Pericardium fibroblast (primary cell): ENCODE data around the gene PVALEF. TPM values are rescaled to one million over a fixed set of nuclear protein-coding genes. Genes with fewer than 3 reads are reported as not detected.

ENCODE experiments used
- total RNA-seq: library from RNA; depleted of rRNA; stranded (reverse); fragments of >200 nt; gene quantifications from 2 replicates; pipeline ENCODE4 v1.2.3, GENCODE V29; 2015

Gene PVALEF
- total RNA-seq, result not detected in 2 replicates

GRCh38 chr17:81165246-81166032, at the start of gene PVALEF:
TSS of gene PVALEF (plus strand) at chr17:81165507. CDS start at chr17:81181227, 15,720 bp downstream.

DNA sequence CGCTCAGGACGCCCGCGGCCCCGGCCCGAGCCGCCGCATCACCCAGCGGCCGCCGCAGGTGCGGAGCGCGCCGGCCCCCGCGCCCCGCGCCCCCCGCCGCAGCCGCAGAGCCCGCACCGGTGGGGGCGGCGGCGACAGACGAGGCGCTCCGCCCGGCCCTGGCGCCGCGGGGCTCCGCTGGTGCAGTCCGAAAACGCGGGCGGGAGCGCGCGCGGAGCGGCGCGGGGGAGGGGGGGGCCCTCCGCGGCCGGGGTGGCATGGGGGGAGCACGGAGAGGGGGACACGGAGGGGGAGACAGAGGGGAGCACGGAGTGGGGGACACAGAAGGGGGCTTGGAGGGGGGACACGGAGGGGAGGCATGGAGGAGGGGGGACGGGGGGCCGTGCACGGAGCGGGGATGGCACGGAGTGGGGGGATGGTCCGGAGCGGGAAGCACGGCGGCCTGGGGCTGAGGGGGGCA, 756 bp downstream of the PVALEF start, which contains the start of gene AATK:
TSS of gene AATK (minus strand) at position 189 of the 460 bp plus-strand sequence. CDS start 229 bp downstream, outside the sequence.

DNA sequence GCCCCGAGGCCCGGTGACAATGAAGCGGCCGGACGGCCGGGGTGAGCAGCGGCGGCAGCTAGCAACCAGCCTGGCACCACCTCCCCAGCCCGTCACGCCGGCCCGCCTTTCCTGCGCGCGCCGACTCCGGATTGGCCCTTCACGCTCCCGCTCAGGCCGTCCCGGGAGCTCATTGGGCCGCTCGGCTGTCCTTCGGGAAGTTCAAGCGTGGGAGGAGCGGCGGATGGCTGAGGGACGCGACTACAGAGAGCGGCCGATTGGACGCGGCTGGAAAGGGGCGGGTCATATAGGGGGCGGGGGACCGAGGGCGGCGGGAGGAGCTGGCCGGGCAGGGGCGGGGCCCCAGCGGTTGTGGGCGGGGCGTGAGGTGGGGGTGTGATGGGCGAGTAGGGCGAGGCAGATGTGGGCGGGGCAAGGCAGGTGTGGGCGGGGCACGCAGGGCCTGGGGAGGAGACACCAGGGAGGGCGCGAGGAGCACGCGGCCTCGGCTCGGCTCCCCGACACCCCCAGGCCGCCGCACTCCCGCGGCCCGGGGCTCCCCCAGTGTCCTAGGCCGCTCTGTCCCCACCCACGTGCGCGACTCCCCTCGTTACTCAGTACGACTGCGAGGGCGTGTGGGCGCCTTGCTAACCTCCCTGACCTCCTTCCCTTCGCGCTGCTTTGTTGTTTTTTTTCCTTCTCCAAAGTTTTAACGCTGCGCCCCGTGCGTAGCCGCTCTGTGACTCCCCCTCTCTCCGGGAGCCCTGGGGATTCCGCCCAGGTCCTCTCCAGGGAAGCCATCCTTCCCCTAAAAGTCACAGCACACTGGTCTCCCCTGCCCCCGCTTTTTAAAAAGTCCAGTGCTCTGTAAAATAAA, 57.8 kb downstream of the PVALEF start, which contains the start of gene CEP131:
TSS of gene CEP131 (minus strand) at position 60 of the 856 bp plus-strand sequence. CDS start 2,909 bp downstream, outside the sequence.

Other genes starting within 250 kb of the PVALEF start
- gene CHMP6, start 173.7 kb upstream of the PVALEF start, total RNA-seq, result 24.2 and 24.6 TPM in 2 replicates
- 18.9 and 28.4 TPM in 2 replicates for gene BAIAP2, start 130.4 kb upstream of the PVALEF start, total RNA-seq
- 0.35 TPM in 1 of 2 replicates, not detected in the other for gene AATK, start 714 bp downstream of the PVALEF start, total RNA-seq
- 7.0 and 9.0 TPM in 2 replicates for gene CEP131, start 57.5 kb downstream of the PVALEF start, total RNA-seq
- 19.2 and 24.2 TPM in 2 replicates for gene TEPSIN, start 73.5 kb downstream of the PVALEF start, total RNA-seq
- 48.1 and 51.9 TPM in 2 replicates for gene NDUFAF8, start 73.8 kb downstream of the PVALEF start, total RNA-seq
- gene SLC38A10, start 129.8 kb downstream of the PVALEF start, total RNA-seq, result 71.9 and 94.2 TPM in 2 replicates
- gene BAHCC1, start 229.9 kb downstream of the PVALEF start, total RNA-seq, result 7.0 and 18.8 TPM in 2 replicates